Measurements from ENCODE around the gene TRAF3IP1.

GRCh38 chr2:238290091-238290509 lies 30.2 kb upstream of the TRAF3IP1 start:
- TF ChIP-seq HINFP (CRISPR knock-in tag; IDR thresholded peaks at IDR 0.05; ENCODE audit: low read depth) (no peak), CTCF (CRISPR knock-in tag; IDR thresholded peaks at IDR 0.05) (no peak; the same call in 1 of the 2 replicates), KDM1A (CRISPR knock-in tag; IDR thresholded peaks at IDR 0.05) (no peak), PBX3 (CRISPR knock-in tag; IDR thresholded peaks at IDR 0.05; ENCODE audit: borderline replicate concordance) (no peak), SIN3B (IDR thresholded peaks at IDR 0.05; ENCODE audit: low read length) (no peak), CBX2 (IDR thresholded peaks at IDR 0.05; ENCODE audit: low read depth, low read length) (no peak), CBX2 (CRISPR knock-in tag; IDR thresholded peaks at IDR 0.05; ENCODE audit: low read depth) (no peak), ZBTB37 (CRISPR knock-in tag; IDR thresholded peaks at IDR 0.05) (no peak), ATF7-NPFF (CRISPR knock-in tag; IDR thresholded peaks at IDR 0.05; ENCODE audit: low read depth) (no peak), ZNF570 (CRISPR knock-in tag; IDR thresholded peaks at IDR 0.05; ENCODE audit: borderline replicate concordance) (no peak), ATF5 (CRISPR knock-in tag; IDR thresholded peaks at IDR 0.05; ENCODE audit: low read depth) (no peak), CHCHD3 (CRISPR knock-in tag; IDR thresholded peaks at IDR 0.05) (no peak)
